ENCODE measurements around the gene COBLL1. TPM values are rescaled to one million over a fixed set of nuclear protein-coding genes. Genes with fewer than 3 reads are reported as not detected.
A peak's percentile ranks its signal among the peaks of the same experiment; 100 is the strongest.

The COBLL1 gene
- total RNA-seq, 1 experiment from 2014 or later: 42.1 TPM

- H3K9me3 ChIP-seq: no peaks in the 10 kb centered on the region
- no TSS peak for BruUV-seq (replicated peaks)
- ChIA-PET CTCF (no interaction called here), POLR2A (no interaction called here)
- no peak for TF ChIP-seq CTCF (IDR thresholded peaks at IDR 0.05; ENCODE audit: insufficient read depth in 1 of 2, low read depth in 1 of 2, low read length in 1 of 2, severe bottlenecking in 1 of 2, unreplicated experiment in 1 of 2)
- peaks cover 39% of the 10 kb centered on the region for H3K36me3 Mint-ChIP-seq (ENCODE audit: insufficient read depth, unreplicated experiment)
- no peak for DNase-seq
- H3K27me3 Mint-ChIP-seq (ENCODE audit: insufficient read depth, unreplicated experiment): no peaks in the 10 kb centered on the region
- no peaks in the 10 kb centered on the region for H3K27me3 ChIP-seq (replicated peaks; ENCODE audit: control insufficient read depth, insufficient read depth, low read length)
- peaks cover 19% of the 10 kb centered on the region for H3K4me1 Mint-ChIP-seq (ENCODE audit: low read depth, unreplicated experiment)
- no peak overlapping the region for H3K4me3 ChIP-seq (ENCODE audit: low read depth, low read length)
- H3K4me3 Mint-ChIP-seq (ENCODE audit: unreplicated experiment): no peak overlapping the region
- H3K9me3 Mint-ChIP-seq (ENCODE audit: unreplicated experiment): no peaks in the 10 kb centered on the region
- intact Hi-C loops (cut with micrococcal nuclease; ENCODE audit: unreplicated experiment): no loop called here
- peaks cover 28% of the 10 kb centered on the region for H3K4me1 ChIP-seq
- H3K27ac Mint-ChIP-seq (ENCODE audit: unreplicated experiment): peak overlapping the region; percentile 0
- peaks cover 2% of the 10 kb centered on the region; the same call in 1 of the 2 replicates for H3K36me3 ChIP-seq (ENCODE audit: control insufficient read depth, insufficient read depth, low read length)
Measured at GRCh38 chr2:164706522-164706921, 135.1 kb downstream of the COBLL1 start.

- peaks cover 2% of the 10 kb centered on the region; the same call in 1 of the 2 replicates for H3K36me3 ChIP-seq (ENCODE audit: control insufficient read depth, insufficient read depth, low read length)
- peaks cover 43% of the 10 kb centered on the region for H3K36me3 Mint-ChIP-seq (ENCODE audit: insufficient read depth, unreplicated experiment)
- no peaks in the 10 kb centered on the region for H3K9me3 ChIP-seq
- DNase-seq: no peak
- TF ChIP-seq CTCF (IDR thresholded peaks at IDR 0.05; ENCODE audit: insufficient read depth in 1 of 2, low read depth in 1 of 2, low read length in 1 of 2, severe bottlenecking in 1 of 2, unreplicated experiment in 1 of 2): no peak
- BruUV-seq (replicated peaks): no TSS peak
- H3K27me3 ChIP-seq (replicated peaks; ENCODE audit: control insufficient read depth, insufficient read depth, low read length): no peaks in the 10 kb centered on the region
- peaks cover 23% of the 10 kb centered on the region for H3K4me1 ChIP-seq
- POLR2A ChIA-PET: no interaction called here
- peak overlapping the region; percentile 0 for H3K27ac Mint-ChIP-seq (ENCODE audit: unreplicated experiment)
- H3K4me1 Mint-ChIP-seq (ENCODE audit: low read depth, unreplicated experiment): peaks cover 19% of the 10 kb centered on the region
- H3K27me3 Mint-ChIP-seq (ENCODE audit: insufficient read depth, unreplicated experiment): no peaks in the 10 kb centered on the region
- no peak overlapping the region for H3K4me3 ChIP-seq (ENCODE audit: low read depth, low read length)
- H3K4me3 Mint-ChIP-seq (ENCODE audit: unreplicated experiment): no peak overlapping the region
- H3K9me3 Mint-ChIP-seq (ENCODE audit: unreplicated experiment): no peaks in the 10 kb centered on the region
- intact Hi-C loops (cut with micrococcal nuclease; ENCODE audit: unreplicated experiment): no loop called here
- CTCF ChIA-PET: no interaction called here
Measured at GRCh38 chr2:164705412-164706167, 136.0 kb downstream of the COBLL1 start.

GRCh38 chr2:164703915-164704706, 137.5 kb downstream of the COBLL1 start:
- ChIA-PET CTCF (no interaction called here), POLR2A (no interaction called here)
- Histone ChIP-seq H3K36me3 (ENCODE audit: control insufficient read depth, insufficient read depth, low read length) (peaks cover 2% of the 10 kb centered on the region; the same call in 1 of the 2 replicates), H3K4me1 (peaks cover 8% of the 10 kb centered on the region), H3K27me3 (replicated peaks; ENCODE audit: control insufficient read depth, insufficient read depth, low read length) (no peaks in the 10 kb centered on the region), H3K4me3 (ENCODE audit: low read depth, low read length) (no peak overlapping the region), H3K9me3 (no peaks in the 10 kb centered on the region)
- Mint-ChIP-seq H3K36me3 (ENCODE audit: insufficient read depth, unreplicated experiment) (peaks cover 51% of the 10 kb centered on the region), H3K4me3 (ENCODE audit: unreplicated experiment) (no peak overlapping the region), H3K27ac (ENCODE audit: unreplicated experiment) (no peak overlapping the region), H3K9me3 (ENCODE audit: unreplicated experiment) (no peaks in the 10 kb centered on the region), H3K27me3 (ENCODE audit: insufficient read depth, unreplicated experiment) (no peaks in the 10 kb centered on the region), H3K4me1 (ENCODE audit: low read depth, unreplicated experiment) (peaks cover 19% of the 10 kb centered on the region)
- intact Hi-C loops (cut with micrococcal nuclease; ENCODE audit: unreplicated experiment): no loop called here
- TF ChIP-seq CTCF (IDR thresholded peaks at IDR 0.05; ENCODE audit: insufficient read depth in 1 of 2, low read depth in 1 of 2, low read length in 1 of 2, severe bottlenecking in 1 of 2, unreplicated experiment in 1 of 2): peak in 1 of 2 experiments; percentile 6
- BruUV-seq (replicated peaks): no TSS peak
- DNase-seq: no peak
